ENCODE measurements around the gene SYT12.
A peak's percentile ranks its signal among the peaks of the same experiment; 100 is the strongest.
"Not testable (repeated sequence)": the region's sequence is repeated elsewhere in the genome, so short reads cannot be mapped to it uniquely, and the experiment has no call there.

SYT12 gene

GRCh38 chr11:66983275-66983924, 39.5 kb upstream of the SYT12 start:
- peaks cover 4% of the 10 kb centered on the region for H3K9me3 ChIP-seq (ENCODE audit: severe bottlenecking)
- H3K27ac ChIP-seq = no peak overlapping the region
- H3K4me3 ChIP-seq (ENCODE audit: low read depth, low read length) = no peak overlapping the region
- no peak for TF ChIP-seq CTCF (IDR thresholded peaks at IDR 0.05; ENCODE audit: low read depth, low read length)
- no peaks in the 10 kb centered on the region for H3K36me3 ChIP-seq
- DNase-seq = no peak
- H3K27me3 ChIP-seq (ENCODE audit: insufficient read depth, low read depth, severe bottlenecking) = no peaks in the 10 kb centered on the region

- no peaks in the 10 kb centered on the region for H3K36me3 ChIP-seq
- no peaks in the 10 kb centered on the region for H3K9me3 ChIP-seq (ENCODE audit: severe bottlenecking)
- no peak overlapping the region for H3K27ac ChIP-seq
- H3K4me3 ChIP-seq (ENCODE audit: low read depth, low read length) = no peak overlapping the region
- no peaks in the 10 kb centered on the region for H3K27me3 ChIP-seq (ENCODE audit: insufficient read depth, low read depth, severe bottlenecking)
- no peak for TF ChIP-seq CTCF (IDR thresholded peaks at IDR 0.05; ENCODE audit: low read depth, low read length)
- DNase-seq = no peak
These were observed 37.3 kb upstream of the SYT12 start for GRCh38 chr11:66985508-66986177.

GRCh38 chr11:66986178-66986545, 36.8 kb upstream of the SYT12 start:
- no peak for TF ChIP-seq CTCF (IDR thresholded peaks at IDR 0.05; ENCODE audit: low read depth, low read length)

GRCh38 chr11:66987158-66987620, 35.7 kb upstream of the SYT12 start:
- no peaks in the 10 kb centered on the region for H3K9me3 ChIP-seq (ENCODE audit: severe bottlenecking)
- H3K27me3 ChIP-seq (ENCODE audit: insufficient read depth, low read depth, severe bottlenecking) = no peaks in the 10 kb centered on the region
- no peaks in the 10 kb centered on the region for H3K36me3 ChIP-seq
- no peak for TF ChIP-seq CTCF (IDR thresholded peaks at IDR 0.05; ENCODE audit: low read depth, low read length)
- no peak overlapping the region for H3K4me3 ChIP-seq (ENCODE audit: low read depth, low read length)
- H3K27ac ChIP-seq = no peak overlapping the region
- DNase-seq = peak; percentile 56

More at GRCh38 chr11:66986178-66986545, 36.8 kb upstream of the SYT12 start:
- no peak for DNase-seq
- no peaks in the 10 kb centered on the region for H3K27me3 ChIP-seq (ENCODE audit: insufficient read depth, low read depth, severe bottlenecking)
- no peaks in the 10 kb centered on the region for H3K9me3 ChIP-seq (ENCODE audit: severe bottlenecking)
- no peaks in the 10 kb centered on the region for H3K36me3 ChIP-seq
- H3K4me3 ChIP-seq (ENCODE audit: low read depth, low read length) = no peak overlapping the region
- H3K27ac ChIP-seq = no peak overlapping the region

- Histone ChIP-seq H3K27ac (no peak overlapping the region), H3K4me3 (ENCODE audit: low read depth, low read length) (no peak overlapping the region), H3K36me3 (no peaks in the 10 kb centered on the region), H3K9me3 (ENCODE audit: severe bottlenecking) (no peaks in the 10 kb centered on the region), H3K27me3 (ENCODE audit: insufficient read depth, low read depth, severe bottlenecking) (no peaks in the 10 kb centered on the region)
- DNase-seq = no peak
- TF ChIP-seq CTCF (IDR thresholded peaks at IDR 0.05; ENCODE audit: low read depth, low read length) = no peak
These were observed 34.9 kb upstream of the SYT12 start for GRCh38 chr11:66987924-66988637.

- H3K36me3 ChIP-seq; H3K27me3 ChIP-seq (ENCODE audit: insufficient read depth, low read depth, severe bottlenecking); H3K27ac ChIP-seq; H3K4me3 ChIP-seq (ENCODE audit: low read depth, low read length); DNase-seq; H3K9me3 ChIP-seq (ENCODE audit: severe bottlenecking): not testable (repeated sequence)
These were observed 34.2 kb upstream of the SYT12 start for GRCh38 chr11:66988741-66989140.

- H3K4me3 ChIP-seq (ENCODE audit: low read depth, low read length); H3K36me3 ChIP-seq; DNase-seq; H3K27ac ChIP-seq; H3K27me3 ChIP-seq (ENCODE audit: insufficient read depth, low read depth, severe bottlenecking); H3K9me3 ChIP-seq (ENCODE audit: severe bottlenecking): not testable (repeated sequence)
These were observed 33.6 kb upstream of the SYT12 start for GRCh38 chr11:66989360-66989759.

Measured in WERI-Rb-1 (cell line).